SK-N-SH (cell line): ENCODE data around the gene RUVBL1. TPM values are rescaled to one million over a fixed set of nuclear protein-coding genes. Genes with fewer than 3 reads are reported as not detected.

Experiments used
- CTCF ChIA-PET: fragments of 300-600, 350-600 bp; formaldehyde crosslinking; extraction: SDS; loops from one replicate; lab custom pipeline; 2021; lab: Yijun Ruan, JAX
- POLR2A ChIA-PET: fragments of 350-600 bp; sonication (Branson Sonifier 250); formaldehyde crosslinking; extraction: SDS; loops from one replicate; lab custom pipeline; 2020; ENCODE audit warnings: antibody characterized with exemption, inconsistent platforms; lab: Yijun Ruan, JAX
- DNase-seq: peaks from one replicate; pipeline ENCODE4 v3.0.0; 2012
- H2AFZ ChIP-seq: fragments of 200-600 bp; sonication (generic); 2 replicates; pipeline ENCODE4 v1.8.1; 2016; ENCODE audit warnings: antibody characterized with exemption, mild to moderate bottlenecking, low read depth
- H3F3A ChIP-seq: fragments of 200-600 bp; sonication (generic); replicated peaks from 2 replicates; pipeline ENCODE3; 2016; ENCODE audit warnings: antibody characterized with exemption, mild to moderate bottlenecking; ENCODE audit not compliant: insufficient read depth
- H3K27ac ChIP-seq, 2 experiments: fragments of 200-500 bp in 1 of 2; fragments of 200-600 bp in 1 of 2; sonication (Bioruptor generic) in 1 of 2; sonication (generic), shearing (Covaris generic) in 1 of 2; 2 replicates each; pipeline versions ENCODE4 v1.5.1 to v1.6.1; 2014 to 2016; ENCODE audit warnings: low read depth in 2 of 2, inconsistent platforms in 1 of 2, low read length in 1 of 2, mild to moderate bottlenecking in 1 of 2, mixed read lengths in 1 of 2
- H3K27me3 ChIP-seq: fragments of 200-600 bp; sonication (generic), shearing (Covaris generic); 2 replicates; pipeline ENCODE4 v1.6.1; 2016; ENCODE audit warnings: mixed run types; ENCODE audit not compliant: insufficient read depth
- H3K36me3 ChIP-seq, 2 experiments: fragments of 200-500 bp in 1 of 2; fragments of 200-600 bp in 1 of 2; sonication (Bioruptor generic) in 1 of 2; sonication (generic) in 1 of 2; replicated peaks in 1 of 2; 2 replicates each; pipeline versions ENCODE3 to v1.5.1; 2014 to 2016; ENCODE audit warnings: low read length in 1 of 2, mild to moderate bottlenecking in 1 of 2; ENCODE audit not compliant: insufficient read depth in 2 of 2, control insufficient read depth in 1 of 2
- H3K4me1 ChIP-seq, 2 experiments: fragments of 200-500 bp in 1 of 2; fragments of 200-600 bp in 1 of 2; sonication (Bioruptor generic) in 1 of 2; sonication (generic), shearing (Covaris generic) in 1 of 2; 2 replicates each; pipeline versions ENCODE4 v1.5.1 to v1.6.1; 2014 to 2016; ENCODE audit warnings: low read depth in 1 of 2, low read length in 1 of 2, mixed run types in 1 of 2; ENCODE audit not compliant: insufficient read depth in 2 of 2, control insufficient read depth in 1 of 2
- H3K4me2 ChIP-seq: fragments of 200-600 bp; sonication (generic), shearing (Covaris generic); 2 replicates; pipeline ENCODE4 v1.6.1; 2017; ENCODE audit warnings: mixed run types
- H3K4me3 ChIP-seq, 2 experiments: fragments of 200-500 bp in 1 of 2; fragments of 200-600 bp in 1 of 2; sonication (Bioruptor generic) in 1 of 2; sonication (generic), shearing (Covaris generic) in 1 of 2; 2 replicates each; pipeline versions ENCODE4 v1.5.1 to v1.8.1; 2014 to 2016; ENCODE audit warnings: low read depth in 2 of 2, inconsistent platforms in 1 of 2, low read length in 1 of 2, mild to moderate bottlenecking in 1 of 2, mixed read lengths in 1 of 2, moderate library complexity in 1 of 2
- H3K79me2 ChIP-seq: fragments of 200-600 bp; sonication (generic); 2 replicates; pipeline ENCODE4 v1.8.1; 2017; ENCODE audit warnings: mild to moderate bottlenecking; ENCODE audit not compliant: insufficient read depth
- H3K9ac ChIP-seq: fragments of 200-600 bp; sonication (generic); 2 replicates; pipeline ENCODE4 v1.6.1; 2017; ENCODE audit warnings: mixed run types
- H3K9me2 ChIP-seq: fragments of 200-600 bp; sonication (generic); 2 replicates; pipeline ENCODE4 v1.6.1; 2017; ENCODE audit warnings: mixed run types
- H3K9me3 ChIP-seq: fragments of 200-600 bp; sonication (generic); 2 replicates; pipeline ENCODE4 v1.6.1; 2017; ENCODE audit warnings: mixed run types, mild to moderate bottlenecking, moderate library complexity
- H4K20me1 ChIP-seq: fragments of 200-600 bp; sonication (generic); 2 replicates; pipeline ENCODE4 v1.6.1; 2017; ENCODE audit warnings: mild to moderate bottlenecking, mixed run types; ENCODE audit not compliant: insufficient read depth
- EP300 ChIP-seq, 2 experiments: IDR thresholded peaks; 2 replicates each; pipeline versions ENCODE4 v1.4.0 to v1.6.1; 2012; ENCODE audit warnings: borderline replicate concordance in 1 of 2, low read depth in 1 of 2, low read length in 1 of 2
- FOSL2 ChIP-seq: IDR thresholded peaks from 2 replicates; pipeline ENCODE4 v1.4.0; 2012; ENCODE audit warnings: low read depth, mild to moderate bottlenecking, moderate library complexity, borderline replicate concordance
- FOXM1 ChIP-seq: IDR thresholded peaks from 2 replicates; pipeline ENCODE4 v1.4.0; 2012; ENCODE audit warnings: low read depth, mild to moderate bottlenecking
- IRF3 ChIP-seq: fragments of 150-350 bp; IDR thresholded peaks from 2 replicates; pipeline ENCODE4 v1.6.1; 2016; ENCODE audit warnings: mild to moderate bottlenecking, low read depth, low read length
- JUND ChIP-seq: IDR thresholded peaks from 2 replicates; pipeline ENCODE4 v1.4.0; 2012
- MAX ChIP-seq: IDR thresholded peaks from 2 replicates; pipeline ENCODE4 v1.4.0; 2012; ENCODE audit warnings: low read depth
- MEF2A ChIP-seq: IDR thresholded peaks from 2 replicates; pipeline ENCODE4 v1.4.0; 2012; ENCODE audit warnings: low read depth, borderline replicate concordance
- MXI1 ChIP-seq: IDR thresholded peaks from 2 replicates; pipeline ENCODE4 v1.6.1; 2012; ENCODE audit warnings: mild to moderate bottlenecking, low read depth, low read length, improper control_type of control experiment
- NRF1 ChIP-seq: IDR thresholded peaks from 2 replicates; pipeline ENCODE4 v1.6.1; 2012; ENCODE audit warnings: low read depth, mild to moderate bottlenecking, low read length
- RAD21 ChIP-seq: IDR thresholded peaks from 2 replicates; pipeline ENCODE4 v1.6.1; 2012; ENCODE audit warnings: mild to moderate bottlenecking, low read length
- RXRA ChIP-seq: IDR thresholded peaks from 2 replicates; pipeline ENCODE4 v1.4.0; 2012; ENCODE audit warnings: low read depth, mild to moderate bottlenecking, borderline replicate concordance
- SIN3A ChIP-seq: IDR thresholded peaks from 2 replicates; pipeline ENCODE4 v1.6.1; 2012; ENCODE audit warnings: low read depth, mild to moderate bottlenecking, low read length, moderate library complexity, borderline replicate concordance
- TAF1 ChIP-seq: IDR thresholded peaks from 2 replicates; pipeline ENCODE4 v1.6.1; 2012; ENCODE audit warnings: low read depth, mild to moderate bottlenecking, low read length, moderate library complexity, borderline replicate concordance
- TEAD4 ChIP-seq: IDR thresholded peaks from 2 replicates; pipeline ENCODE4 v1.4.0; 2012; ENCODE audit warnings: mild to moderate bottlenecking, borderline replicate concordance; ENCODE audit not compliant: insufficient read depth
- USF1 ChIP-seq: IDR thresholded peaks from 2 replicates; pipeline ENCODE4 v1.4.0; 2012; ENCODE audit warnings: low read depth, borderline replicate concordance
- WGBS: methylation state at CpG from one replicate; pipeline ENCODE4 v1.1.6; 2017; ENCODE audit warnings: low lambda C conversion rate; 5-methylcytosine and 5-hydroxymethylcytosine counted together
- polyA plus RNA-seq, 3 experiments: library from polyadenylated mRNA; depleted of rRNA; stranded (reverse); fragments of >200 nt; gene quantifications; 2 replicates each; pipeline ENCODE4 v1.2.3, GENCODE V29; 2012

The RUVBL1 gene
- polyA plus RNA-seq, 1 of the 3 experiments (the other 2 are of a cell fraction) = 140 TPM

- peaks cover 21% of the 10 kb centered on the region for H3F3A ChIP-seq
- WGBS = 89% methylated on average over 5 of the region's 5 CpGs
- no peaks in the 10 kb centered on the region for H3K9me3 ChIP-seq
- ChIA-PET POLR2A (no interaction called here), CTCF (interaction anchor here (1.3 to 3.8 kb wide), 3 partner anchors 11 to 22 kb away, joined by 3 to 17 read pairs (median 9); no protein-coding TSS in a partner anchor)
- H3K4me3 ChIP-seq = no peak overlapping the region
- H2AFZ ChIP-seq = no peak overlapping the region
- no peak overlapping the region for H3K4me2 ChIP-seq
- no peaks in the 10 kb centered on the region for H3K9me2 ChIP-seq
- no peak overlapping the region for H3K27ac ChIP-seq
- peaks cover 4 to 66% of the 10 kb centered on the region in 2 experiments for H3K36me3 ChIP-seq
- H3K9ac ChIP-seq = no peak overlapping the region
- H4K20me1 ChIP-seq = peaks cover 31% of the 10 kb centered on the region
- DNase-seq = no peak
- no peaks in the 10 kb centered on the region for H3K27me3 ChIP-seq
- peaks cover 0 to 18% of the 10 kb centered on the region in 2 experiments; a peak in 3 of 4 replicates for H3K4me1 ChIP-seq
- TF ChIP-seq MAX (no peak), FOSL2 (no peak), RAD21 (no peak), JUND (no peak), MEF2A (no peak), NRF1 (no peak), RXRA (no peak)
- peaks cover 6% of the 10 kb centered on the region; the same call in 1 of the 2 replicates for H3K79me2 ChIP-seq
Observed at GRCh38 chr3:128078322-128078721, 45.3 kb downstream of the RUVBL1 start.

GRCh38 chr3:128077665-128078064 lies 45.9 kb downstream of the RUVBL1 start:
- H2AFZ ChIP-seq = no peak overlapping the region
- H3F3A ChIP-seq = peaks cover 23% of the 10 kb centered on the region
- WGBS = 60% methylated on average over 1 of the region's 1 CpG
- no peak for DNase-seq
- POLR2A ChIA-PET = no interaction called here
- no peak for TF ChIP-seq IRF3
- TF ChIP-seq MXI1 = no peak
- TF ChIP-seq TAF1 = no peak
- TF ChIP-seq, all 33 proteins: peak for 0
- Histone ChIP-seq H3K4me1 (peaks cover under 1 to 18% of the 10 kb centered on the region in 2 experiments; a peak in 3 of 4 replicates), H3K79me2 (peaks cover 6% of the 10 kb centered on the region; the same call in 1 of the 2 replicates), H3K9me2 (no peaks in the 10 kb centered on the region), H4K20me1 (peaks cover 38% of the 10 kb centered on the region), H3K9me3 (no peaks in the 10 kb centered on the region), H3K9ac (no peak overlapping the region), H3K27me3 (no peaks in the 10 kb centered on the region), H3K4me2 (no peak overlapping the region), H3K36me3 (peaks cover 4 to 62% of the 10 kb centered on the region in 2 experiments), H3K4me3 (no peak overlapping the region), H3K27ac (no peak overlapping the region; a peak in 1 of 4 replicates)
- CTCF ChIA-PET = interaction anchor here (0.9 to 3.8 kb wide), 4 partner anchors 10 to 56 kb away, joined by 3 to 17 read pairs (median 6); no protein-coding TSS in a partner anchor

- Histone ChIP-seq H2AFZ (no peak overlapping the region), H3K9me3 (no peaks in the 10 kb centered on the region), H3K4me3 (no peak overlapping the region), H3K27me3 (no peaks in the 10 kb centered on the region), H3K4me1 (peaks cover 5 to 18% of the 10 kb centered on the region in 2 experiments; a peak in 3 of 4 replicates), H3F3A (peaks cover 26% of the 10 kb centered on the region), H3K36me3 (peaks cover 4 to 62% of the 10 kb centered on the region in 2 experiments), H3K9me2 (no peaks in the 10 kb centered on the region), H3K9ac (no peak overlapping the region), H3K4me2 (no peak overlapping the region), H3K27ac (no peak overlapping the region; a peak in 1 of 4 replicates), H3K79me2 (peaks cover 6% of the 10 kb centered on the region; the same call in 1 of the 2 replicates), H4K20me1 (peaks cover 43% of the 10 kb centered on the region)
- CTCF ChIA-PET = interaction anchor here (0.9 to 3.8 kb wide), 3 partner anchors 10 to 57 kb away, joined by 3 to 17 read pairs (median 9); no protein-coding TSS in a partner anchor
- POLR2A ChIA-PET = no interaction called here
- TF ChIP-seq EP300 (IDR thresholded peaks at IDR 0.05; ENCODE audit: borderline replicate concordance in 1 of 2, low read depth in 1 of 2, low read length in 1 of 2) (no peak), FOXM1 (no peak), TEAD4 (no peak), SIN3A (no peak), USF1 (no peak)
- 86% methylated on average over 4 of the region's 11 CpGs for WGBS
- no peak for DNase-seq
Observed at GRCh38 chr3:128077202-128077624, 46.4 kb downstream of the RUVBL1 start.
